Measurements from ENCODE around the gene LOXL3. TPM values are rescaled to one million over a fixed set of nuclear protein-coding genes. Genes with fewer than 3 reads are reported as not detected.

LOXL3 gene
- total RNA-seq, 1 donor from 2014 or later = 17.6 TPM

- no peak for TF ChIP-seq EZH2 (IDR thresholded peaks at IDR 0.05; ENCODE audit: insufficient read depth, low read length)
- TF ChIP-seq CTCF (IDR thresholded peaks at IDR 0.05; ENCODE audit: insufficient read depth, low read depth, low read length) = no peak
- H3K36me3 Mint-ChIP-seq (ENCODE audit: low read depth, unreplicated experiment) = peaks cover 1% of the 10 kb centered on the region
- Histone ChIP-seq H3K4me2 (ENCODE audit: low read length) (no peak overlapping the region), H4K20me1 (ENCODE audit: insufficient read depth, low read length) (no peaks in the 10 kb centered on the region), H3K9ac (ENCODE audit: low read length) (no peak overlapping the region), H2AFZ (ENCODE audit: low read depth, low read length) (no peak overlapping the region), H3K4me1 (ENCODE audit: insufficient read depth, low read length) (peaks cover 19% of the 10 kb centered on the region), H3K9me3 (ENCODE audit: insufficient read depth, low read depth, low read length) (no peaks in the 10 kb centered on the region), H3K36me3 (ENCODE audit: insufficient read depth, low read length) (no peaks in the 10 kb centered on the region), H3K4me3 (ENCODE audit: insufficient read depth, low read depth, low read length) (no peak overlapping the region), H3K27ac (ENCODE audit: low read depth, low read length) (no peak overlapping the region), H3K79me2 (ENCODE audit: insufficient read depth, low read length) (no peaks in the 10 kb centered on the region), H3K27me3 (ENCODE audit: insufficient read depth, low read length) (no peaks in the 10 kb centered on the region)
- no peak overlapping the region for H3K4me3 Mint-ChIP-seq (ENCODE audit: unreplicated experiment)
- no peaks in the 10 kb centered on the region for H3K27me3 Mint-ChIP-seq (ENCODE audit: low read depth, unreplicated experiment)
- H3K4me1 Mint-ChIP-seq (ENCODE audit: low read depth, unreplicated experiment) = peaks cover 13% of the 10 kb centered on the region
- DNase-seq (ENCODE audit: low read depth) = no peak
- H3K27ac Mint-ChIP-seq (ENCODE audit: unreplicated experiment) = no peak overlapping the region
- no peak for FAIRE-seq
- no peaks in the 10 kb centered on the region for H3K9me3 Mint-ChIP-seq (ENCODE audit: unreplicated experiment)
Observed at GRCh38 chr2:74575320-74575719, 21.6 kb upstream of the LOXL3 start.

GRCh38 chr2:74573747-74574562 is 20.2 kb upstream of the LOXL3 start:
- no peaks in the 10 kb centered on the region for H3K79me2 ChIP-seq (ENCODE audit: insufficient read depth, low read length)
- H3K9me3 ChIP-seq (ENCODE audit: insufficient read depth, low read depth, low read length) = no peaks in the 10 kb centered on the region
- DNase-seq (ENCODE audit: low read depth) (no peak), FAIRE-seq (peak; percentile 52)
- Mint-ChIP-seq H3K27ac (ENCODE audit: unreplicated experiment) (peak overlapping the region; percentile 4), H3K9me3 (ENCODE audit: unreplicated experiment) (no peaks in the 10 kb centered on the region), H3K4me1 (ENCODE audit: low read depth, unreplicated experiment) (peaks cover 13% of the 10 kb centered on the region), H3K36me3 (ENCODE audit: low read depth, unreplicated experiment) (peaks cover 1% of the 10 kb centered on the region), H3K4me3 (ENCODE audit: unreplicated experiment) (no peak overlapping the region), H3K27me3 (ENCODE audit: low read depth, unreplicated experiment) (no peaks in the 10 kb centered on the region)
- TF ChIP-seq CTCF (IDR thresholded peaks at IDR 0.05; ENCODE audit: insufficient read depth, low read depth, low read length) = no peak
- TF ChIP-seq EZH2 (IDR thresholded peaks at IDR 0.05; ENCODE audit: insufficient read depth, low read length) = no peak
- H4K20me1 ChIP-seq (ENCODE audit: insufficient read depth, low read length) = no peaks in the 10 kb centered on the region
- no peaks in the 10 kb centered on the region for H3K36me3 ChIP-seq (ENCODE audit: insufficient read depth, low read length)
- H3K4me1 ChIP-seq (ENCODE audit: insufficient read depth, low read length) = peaks cover 19% of the 10 kb centered on the region
- no peak overlapping the region for H3K27ac ChIP-seq (ENCODE audit: low read depth, low read length)
- H2AFZ ChIP-seq (ENCODE audit: low read depth, low read length) = peak overlapping the region; percentile 28
- peak overlapping the region; percentile 14 for H3K4me3 ChIP-seq (ENCODE audit: insufficient read depth, low read depth, low read length)
- no peak overlapping the region for H3K9ac ChIP-seq (ENCODE audit: low read length)
- H3K4me2 ChIP-seq (ENCODE audit: low read length) = peak overlapping the region; percentile 52
- H3K27me3 ChIP-seq (ENCODE audit: insufficient read depth, low read length) = no peaks in the 10 kb centered on the region

Measured in astrocyte (in vitro differentiated cells and primary cell).